Endothelial cell of umbilical vein (primary cell): ENCODE measurements around the gene KATNB1. TPM values are rescaled to one million over a fixed set of nuclear protein-coding genes. Genes with fewer than 3 reads are reported as not detected.

ENCODE experiments used
- BruUV-seq: library from RNA; stranded (reverse); fragments of 400-500 nt; replicated peaks from 2 replicates; lab custom pipeline; 2021; lab: Mats Ljungman, UMichigan
- CTCF ChIA-PET: fragments of 300-600, 350-600 bp; sonication (Branson Sonifier 250); formaldehyde crosslinking; loops from one replicate; lab custom pipeline; 2021; ENCODE audit warnings: antibody characterized with exemption, inconsistent platforms; lab: Charles Lee
- POLR2A ChIA-PET: fragments of 300-600, 350-600 bp; sonication (Branson Sonifier 250); formaldehyde crosslinking; loops from one replicate; lab custom pipeline; 2021; ENCODE audit warnings: antibody characterized with exemption, inconsistent platforms; lab: Charles Lee
- DNase-seq: peaks from one replicate; pipeline ENCODE4 v3.0.0-alpha.2; 2011; ENCODE audit warnings: low read depth, low spot score
- FAIRE-seq: peaks from 2 replicates; lab custom pipeline; 2011; peaks lifted over from hg19 to GRCh38; lab: Jason Lieb, UNC
- H2AFZ ChIP-seq: 2 replicates; pipeline ENCODE4 v1.6.0; 2012; ENCODE audit warnings: low read depth, low read length, control low read depth, inconsistent platforms
- H3K27ac ChIP-seq: 2 replicates; pipeline ENCODE4 v1.5.1; 2011; ENCODE audit warnings: low read depth, mild to moderate bottlenecking, control low read depth, low read length, moderate library complexity; ENCODE audit not compliant: insufficient read depth
- H3K27me3 ChIP-seq, 2 experiments: 2 replicates each; pipeline versions ENCODE4 v1.6.0 to v1.6.1; 2011; ENCODE audit warnings: low read length in 2 of 2, mixed read lengths in 1 of 2; ENCODE audit not compliant: control insufficient read depth in 2 of 2, insufficient read depth in 2 of 2
- H3K36me3 ChIP-seq, 2 experiments: 2 replicates in 1 of 2; 3 replicates in 1 of 2; pipeline ENCODE4 v1.5.1; 2011; ENCODE audit warnings: low read length in 2 of 2, mild to moderate bottlenecking in 1 of 2, moderate library complexity in 1 of 2; ENCODE audit not compliant: control insufficient read depth in 2 of 2, insufficient read depth in 2 of 2; ENCODE audit errors: extremely low read depth in 1 of 2
- H3K4me1 ChIP-seq: 3 replicates; pipeline ENCODE4 v1.5.1; 2011; ENCODE audit warnings: mild to moderate bottlenecking, low read length; ENCODE audit not compliant: control insufficient read depth, insufficient read depth; ENCODE audit errors: extremely low read depth
- H3K4me2 ChIP-seq: 2 replicates; pipeline ENCODE4 v1.6.1; 2011; ENCODE audit warnings: low read length, control low read depth, mixed read lengths; ENCODE audit not compliant: insufficient read depth
- H3K4me3 ChIP-seq, 3 experiments: fragments of 200-600 bp in 1 of 3; sonication (generic), shearing (Covaris generic) in 1 of 3; replicated peaks in 1 of 3; 2 replicates each; pipeline ENCODE4 v1.5.1; 2011 to 2016; ENCODE audit warnings: control low read depth in 3 of 3, low read length in 3 of 3, mild to moderate bottlenecking in 2 of 3, inconsistent platforms in 1 of 3, low read depth in 1 of 3, moderate library complexity in 1 of 3; ENCODE audit not compliant: insufficient read depth in 1 of 3
- H3K79me2 ChIP-seq: 2 replicates; pipeline ENCODE4 v1.6.0; 2012; ENCODE audit warnings: low read length, inconsistent platforms; ENCODE audit not compliant: control insufficient read depth, insufficient read depth
- H3K9ac ChIP-seq: replicated peaks from 2 replicates; pipeline ENCODE3; 2011; ENCODE audit warnings: low read length, control low read depth; ENCODE audit not compliant: insufficient read depth; ENCODE audit errors: extremely low read depth
- H3K9me1 ChIP-seq: replicated peaks from 3 replicates; pipeline ENCODE4 v1.6.0; 2011; ENCODE audit warnings: mild to moderate bottlenecking, low read length; ENCODE audit not compliant: control insufficient read depth, insufficient read depth; ENCODE audit errors: extremely low read depth
- H3K9me3 ChIP-seq: replicated peaks from 2 replicates; pipeline ENCODE4 v1.5.1; 2012; ENCODE audit warnings: low read length, inconsistent platforms; ENCODE audit not compliant: control insufficient read depth, insufficient read depth
- H4K20me1 ChIP-seq: replicated peaks from 2 replicates; pipeline ENCODE3; 2011; ENCODE audit warnings: mild to moderate bottlenecking, low read length; ENCODE audit not compliant: control insufficient read depth, insufficient read depth; ENCODE audit errors: extremely low read depth
- EZH2 ChIP-seq: IDR thresholded peaks from 2 replicates; pipeline ENCODE4 v1.6.1; 2012; ENCODE audit warnings: borderline replicate concordance, low read depth, mild to moderate bottlenecking, moderate library complexity, low read length, inconsistent platforms; ENCODE audit not compliant: severe bottlenecking
- FOS ChIP-seq: IDR thresholded peaks from 2 replicates; pipeline ENCODE4 v1.6.1; 2011; ENCODE audit warnings: mild to moderate bottlenecking, low read length, moderate library complexity, borderline replicate concordance; ENCODE audit not compliant: insufficient read depth
- GATA2 ChIP-seq: IDR thresholded peaks from 2 replicates; pipeline ENCODE4 v1.7.0; 2011; ENCODE audit warnings: low read depth, mild to moderate bottlenecking, moderate library complexity, mixed read lengths, low read length; ENCODE audit not compliant: insufficient read length, insufficient read depth
- JUN ChIP-seq: IDR thresholded peaks from 2 replicates; pipeline ENCODE4 v1.6.1; 2011; ENCODE audit warnings: borderline replicate concordance, low read depth; ENCODE audit not compliant: insufficient read length, insufficient read depth
- MAX ChIP-seq: IDR thresholded peaks from 2 replicates; pipeline ENCODE4 v1.6.1; 2011; ENCODE audit not compliant: insufficient read depth, insufficient read length
- MYC ChIP-seq: IDR thresholded peaks from one replicate; pipeline ENCODE4 v1.6.1; 2011; ENCODE audit warnings: mild to moderate bottlenecking, low read depth, low read length
- POLR2A ChIP-seq: IDR thresholded peaks from 2 replicates; pipeline ENCODE4 v1.6.1; 2012; ENCODE audit warnings: low read depth, mild to moderate bottlenecking, control low read depth, low read length
- POLR2AphosphoS5 ChIP-seq: IDR thresholded peaks from 2 replicates; pipeline ENCODE4 v1.6.1; 2012; ENCODE audit warnings: low read depth, mild to moderate bottlenecking, control low read depth, low read length, moderate library complexity; ENCODE audit not compliant: insufficient read depth
- dilution Hi-C: fragments of 300-500 bp; cut with MboI; formaldehyde crosslinking; loops from one replicate; pipeline ENCODE4 v1.15.0; 2019; ENCODE audit warnings: low sequenced_read_pairs; ENCODE audit not compliant: extremely low pct_ligation_motif_present
- intact Hi-C: fragments of 100-400 bp; cut with micrococcal nuclease; formaldehyde crosslinking; loops from one replicate; pipeline ENCODE4 v1.10.0; 2022
- polyA plus RNA-seq, 4 experiments: library from polyadenylated mRNA; depleted of rRNA in 3 of 4; stranded (reverse) in 3 of 4; unstranded in 1 of 4; fragments of >200 nt; gene quantifications; 2 replicates each; pipeline versions ENCODE4 v1.2.1 to v1.2.3, GENCODE V29; 2011 to 2012; ENCODE audit warnings: missing spikeins in 1 of 4
- total RNA-seq: library from RNA; stranded (reverse); gene quantifications from 2 replicates; pipeline ENCODE4 v1.2.3, GENCODE V29; 2021
- TF ChIP-seq, protein P1 (sequence below), 2 donors: IDR thresholded peaks; 1 replicate in 1 of 2; 2 replicates in 1 of 2; pipeline ENCODE4 v1.5.1; 2011; ENCODE audit warnings: low read length in 2 of 2, mild to moderate bottlenecking in 2 of 2, moderate library complexity in 2 of 2, control low read depth in 1 of 2, inconsistent platforms in 1 of 2, low read depth in 1 of 2; ENCODE audit not compliant: insufficient read depth in 1 of 2; ENCODE audit errors: extremely low read depth in 1 of 2

KATNB1 gene
- total and polyA plus RNA-seq, 2 donors (not counting 3 experiments of a cell fraction or from before 2014, with no cell fraction given) = 25.9 to 35.9 TPM

- ChIA-PET POLR2A (no interaction called here), CTCF (no interaction called here)
- Histone ChIP-seq H3K79me2 (no peaks in the 10 kb centered on the region), H3K36me3 (peaks cover 0 to 6% of the 10 kb centered on the region in 2 experiments), H4K20me1 (no peaks in the 10 kb centered on the region), H3K4me3 (no peak overlapping the region), H2AFZ (no peak overlapping the region), H3K4me1 (no peaks in the 10 kb centered on the region), H3K4me2 (no peak overlapping the region), H3K9ac (no peak overlapping the region), H3K9me3 (no peaks in the 10 kb centered on the region), H3K27me3 (no peaks in the 10 kb centered on the region), H3K27ac (no peak overlapping the region), H3K9me1 (no peaks in the 10 kb centered on the region)
- TF ChIP-seq POLR2AphosphoS5 = no peak
- TF ChIP-seq EZH2 = no peak
- no peak for TF ChIP-seq POLR2A
- TF ChIP-seq, protein P1, sequence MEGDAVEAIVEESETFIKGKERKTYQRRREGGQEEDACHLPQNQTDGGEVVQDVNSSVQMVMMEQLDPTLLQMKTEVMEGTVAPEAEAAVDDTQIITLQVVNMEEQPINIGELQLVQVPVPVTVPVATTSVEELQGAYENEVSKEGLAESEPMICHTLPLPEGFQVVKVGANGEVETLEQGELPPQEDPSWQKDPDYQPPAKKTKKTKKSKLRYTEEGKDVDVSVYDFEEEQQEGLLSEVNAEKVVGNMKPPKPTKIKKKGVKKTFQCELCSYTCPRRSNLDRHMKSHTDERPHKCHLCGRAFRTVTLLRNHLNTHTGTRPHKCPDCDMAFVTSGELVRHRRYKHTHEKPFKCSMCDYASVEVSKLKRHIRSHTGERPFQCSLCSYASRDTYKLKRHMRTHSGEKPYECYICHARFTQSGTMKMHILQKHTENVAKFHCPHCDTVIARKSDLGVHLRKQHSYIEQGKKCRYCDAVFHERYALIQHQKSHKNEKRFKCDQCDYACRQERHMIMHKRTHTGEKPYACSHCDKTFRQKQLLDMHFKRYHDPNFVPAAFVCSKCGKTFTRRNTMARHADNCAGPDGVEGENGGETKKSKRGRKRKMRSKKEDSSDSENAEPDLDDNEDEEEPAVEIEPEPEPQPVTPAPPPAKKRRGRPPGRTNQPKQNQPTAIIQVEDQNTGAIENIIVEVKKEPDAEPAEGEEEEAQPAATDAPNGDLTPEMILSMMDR (IDR thresholded peaks at IDR 0.05; ENCODE audit: extremely low read depth in 1 of 2, insufficient read depth in 1 of 2, low read depth in 1 of 2, low read length in 2 of 2) = no peak
- no peak for TF ChIP-seq FOS
- TF ChIP-seq MYC = no peak
- TF ChIP-seq JUN = no peak
- TF ChIP-seq GATA2 = no peak
- TF ChIP-seq MAX = no peak
- intact Hi-C loops = no loop called here
- dilution Hi-C loops = no loop called here
- FAIRE-seq = no peak
- no peak for DNase-seq
- BruUV-seq = no TSS peak
Observed at GRCh38 chr16:57743458-57743857, 7.9 kb downstream of the KATNB1 start.
